SJCRH30 (cell line): ENCODE results near the gene MARCHF3. TPM values are rescaled to one million over a fixed set of nuclear protein-coding genes. Genes with fewer than 3 reads are reported as not detected.
A peak's percentile ranks its signal among the peaks of the same experiment; 100 is the strongest.
"Not testable (repeated sequence)": the region's sequence is repeated elsewhere in the genome, so short reads cannot be mapped to it uniquely, and the experiment has no call there.

Experiments used
- DNase-seq, 2 experiments: peaks; one replicate each; pipeline ENCODE4 v3.0.0-alpha.2; 2015 to 2020
- H3K27ac ChIP-seq: fragments of 250-450 bp; sonication (Bioruptor Pico); 2 replicates; pipeline ENCODE4 v1.5.1; 2020; ENCODE audit warnings: mild to moderate bottlenecking, moderate library complexity
- H3K27me3 ChIP-seq: fragments of 250-450 bp; sonication (Bioruptor Pico); 2 replicates; pipeline ENCODE4 v1.5.1; 2020; ENCODE audit warnings: mild to moderate bottlenecking, moderate library complexity
- H3K36me3 ChIP-seq: fragments of 250-450 bp; sonication (Bioruptor Pico); 2 replicates; pipeline ENCODE4 v1.5.1; 2020; ENCODE audit warnings: mild to moderate bottlenecking, moderate library complexity
- H3K4me1 ChIP-seq: fragments of 250-450 bp; sonication (Bioruptor Pico); 2 replicates; pipeline ENCODE4 v1.5.1; 2020; ENCODE audit warnings: mild to moderate bottlenecking, moderate library complexity
- H3K4me3 ChIP-seq: fragments of 250-450 bp; sonication (Bioruptor Pico); 2 replicates; pipeline ENCODE4 v1.5.1; 2020; ENCODE audit warnings: mild to moderate bottlenecking, moderate library complexity
- H3K9me3 ChIP-seq: fragments of 250-450 bp; sonication (Bioruptor Pico); replicated peaks from 2 replicates; pipeline ENCODE4 v1.5.1; 2020; ENCODE audit warnings: mild to moderate bottlenecking, moderate library complexity
- total RNA-seq: library from RNA; depleted of rRNA; stranded (reverse); fragments of >200 nt; shearing (Covaris generic); gene quantifications from 2 replicates; pipeline ENCODE4 v1.2.3, GENCODE V29; 2014

MARCHF3 gene
- total RNA-seq, 1 experiment from 2014 or later: 40.8 TPM

- H3K27ac ChIP-seq, H3K36me3 ChIP-seq: not testable (repeated sequence)
These were observed 176.6 kb downstream of the MARCHF3 start for GRCh38 chr5:126853541-126854307.

DNA sequence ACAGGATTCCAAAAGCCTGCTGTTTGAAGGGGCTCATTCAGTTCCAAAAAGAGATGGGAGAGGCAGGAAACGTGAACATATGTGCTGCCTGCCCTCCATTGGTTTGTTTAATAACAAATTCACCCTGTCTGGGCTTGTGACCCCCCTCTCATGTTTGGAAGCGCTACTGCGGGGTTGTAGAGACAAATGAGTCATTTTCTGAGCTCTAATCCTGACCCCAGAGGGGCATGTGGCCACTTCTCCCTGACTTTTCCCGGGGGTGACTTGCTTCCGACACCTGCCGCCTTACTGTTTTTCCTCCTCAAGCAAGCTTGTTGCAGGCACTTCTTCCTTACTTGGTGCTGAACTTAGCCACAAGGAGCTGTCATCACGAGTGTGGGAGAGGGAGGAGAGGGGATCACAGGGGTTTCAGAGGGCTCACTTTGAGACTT lies 177.5 kb downstream of the MARCHF3 start:
- Histone ChIP-seq H3K27ac (no peak overlapping the region), H3K27me3 (no peaks in the 10 kb centered on the region), H3K9me3 (0 out of 2 replicates have a peak, but pooled peaks cover 4% of the 10 kb centered on the region), H3K4me1 (peaks cover 2% of the 10 kb centered on the region), H3K36me3 (peaks cover 5% of the 10 kb centered on the region; the same call in 1 of the 2 replicates), H3K4me3 (no peak overlapping the region)
- no peak for DNase-seq

More at GRCh38 chr5:126853541-126854307, 176.6 kb downstream of the MARCHF3 start:
- H3K4me1 ChIP-seq, DNase-seq, H3K9me3 ChIP-seq, H3K4me3 ChIP-seq, H3K27me3 ChIP-seq: not testable (repeated sequence)

- Histone ChIP-seq H3K27ac (no peak overlapping the region), H3K4me1 (peaks cover 10% of the 10 kb centered on the region), H3K4me3 (no peak overlapping the region), H3K36me3 (peaks cover 5% of the 10 kb centered on the region; the same call in 1 of the 2 replicates), H3K9me3 (0 out of 2 replicates have a peak, but pooled peaks cover 4% of the 10 kb centered on the region), H3K27me3 (no peaks in the 10 kb centered on the region)
- no peak for DNase-seq
These were observed 178.2 kb downstream of the MARCHF3 start for GRCh38 chr5:126852091-126852571.

DNA sequence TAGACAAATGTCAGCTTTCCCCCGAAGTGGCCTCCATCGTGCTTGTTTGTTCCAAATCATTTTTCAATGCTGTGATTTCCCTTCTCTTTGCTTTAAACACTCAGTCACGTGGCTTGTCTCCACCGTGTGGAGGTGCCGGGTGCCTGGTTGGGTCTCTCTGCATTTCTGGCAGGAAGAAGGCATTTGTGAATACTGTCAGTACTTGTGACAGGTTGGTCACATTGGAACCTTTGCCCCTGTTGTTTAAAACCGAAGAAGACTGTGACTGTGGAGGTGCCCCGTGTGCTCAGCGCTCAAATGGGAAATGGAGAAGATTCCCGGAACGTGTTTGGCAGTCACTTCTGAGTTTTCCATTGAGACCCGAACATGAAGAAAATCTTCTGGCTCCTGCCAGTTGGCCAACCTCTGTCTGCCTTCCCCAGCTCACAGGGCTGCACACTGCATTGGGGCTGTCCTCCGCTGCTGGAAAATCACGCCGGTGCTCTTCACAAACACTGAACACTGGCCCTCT lies 178.8 kb downstream of the MARCHF3 start:
- no peaks in the 10 kb centered on the region for H3K27me3 ChIP-seq
- H3K9me3 ChIP-seq: 0 out of 2 replicates have a peak, but pooled peaks cover 4% of the 10 kb centered on the region
- no peak for DNase-seq
- no peak overlapping the region for H3K4me3 ChIP-seq
- H3K4me1 ChIP-seq: peaks cover 15% of the 10 kb centered on the region
- no peak overlapping the region for H3K27ac ChIP-seq
- H3K36me3 ChIP-seq: peaks cover 5% of the 10 kb centered on the region; the same call in 1 of the 2 replicates

DNA sequence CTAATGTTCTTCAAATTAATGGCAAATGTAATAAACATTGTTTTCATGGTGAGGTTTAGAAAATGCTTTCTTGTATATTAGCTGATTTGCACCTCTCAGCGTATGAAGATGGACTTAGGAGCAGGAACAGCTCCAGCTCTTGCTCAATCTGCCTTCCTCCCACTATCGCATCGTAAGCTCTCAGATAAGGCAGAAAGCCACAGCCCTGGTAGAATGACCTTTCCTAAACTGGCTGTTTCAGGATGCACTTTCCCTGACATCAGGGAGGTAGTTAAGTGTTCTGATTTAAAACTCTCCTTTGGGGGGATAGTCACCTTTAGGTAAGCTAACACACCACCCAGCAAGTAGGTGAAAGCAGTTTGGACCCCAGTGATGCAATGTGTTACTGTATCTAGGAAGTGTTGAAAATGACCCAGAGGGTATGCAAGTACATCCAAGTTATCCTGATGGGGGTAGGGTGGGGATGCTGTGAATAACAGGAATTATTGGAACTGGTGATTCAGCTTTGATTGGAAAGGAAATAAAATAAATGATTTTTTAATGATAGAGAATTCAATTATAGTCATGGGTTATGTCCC lies 181.2 kb downstream of the MARCHF3 start:
- Histone ChIP-seq H3K4me1 (peaks cover 20% of the 10 kb centered on the region), H3K36me3 (peaks cover 5% of the 10 kb centered on the region; the same call in 1 of the 2 replicates), H3K27ac (no peak overlapping the region), H3K9me3 (0 out of 2 replicates have a peak, but pooled peaks cover 3% of the 10 kb centered on the region), H3K4me3 (no peak overlapping the region), H3K27me3 (no peaks in the 10 kb centered on the region)
- no peak for DNase-seq

DNA sequence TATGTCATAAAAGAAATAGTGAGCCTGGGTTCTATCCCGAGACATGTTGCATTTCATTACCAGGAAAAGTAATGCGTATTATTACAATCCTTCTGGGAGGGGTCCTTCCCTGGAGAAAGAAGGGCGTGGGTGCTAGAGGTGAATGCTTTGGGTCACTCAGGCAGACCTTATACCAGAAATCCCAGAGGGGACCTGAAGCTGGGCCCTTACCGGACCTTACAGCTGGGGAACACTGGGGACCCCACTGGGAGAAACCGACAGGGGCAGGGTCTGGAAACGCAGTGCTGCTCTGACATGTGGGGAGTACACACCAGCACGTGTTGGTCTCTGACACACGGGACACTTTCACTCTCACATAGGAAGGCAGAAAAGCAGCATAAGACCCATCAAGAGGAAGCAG lies 182.1 kb downstream of the MARCHF3 start:
- no peak for DNase-seq
- no peaks in the 10 kb centered on the region for H3K27me3 ChIP-seq
- H3K27ac ChIP-seq: no peak overlapping the region
- H3K9me3 ChIP-seq: no peaks in the 10 kb centered on the region
- peaks cover 20% of the 10 kb centered on the region for H3K4me1 ChIP-seq
- no peak overlapping the region for H3K4me3 ChIP-seq
- H3K36me3 ChIP-seq: no peaks in the 10 kb centered on the region

DNA sequence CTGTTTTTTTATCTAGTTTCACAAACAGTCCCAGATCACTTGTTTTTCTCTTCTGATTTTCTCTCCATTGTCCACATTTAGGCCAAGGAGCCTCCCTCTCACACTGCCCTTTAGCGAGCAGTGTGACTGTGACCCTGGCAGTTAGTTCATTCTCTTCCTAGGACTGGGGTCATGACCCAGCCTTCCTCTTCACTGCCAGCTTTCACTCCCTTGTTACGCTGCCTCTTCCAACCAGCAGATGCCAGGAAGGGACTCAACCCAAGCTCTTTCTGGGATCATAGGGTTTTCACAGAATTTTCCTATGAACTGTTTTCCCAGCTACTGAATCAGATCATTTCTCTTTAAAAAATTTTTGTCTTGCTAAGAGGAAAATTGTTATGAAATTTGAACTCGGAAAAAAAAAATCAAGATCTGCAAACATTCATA lies 182.5 kb downstream of the MARCHF3 start:
- no peak for DNase-seq
- peaks cover 20% of the 10 kb centered on the region for H3K4me1 ChIP-seq
- H3K27ac ChIP-seq: peak overlapping the region; percentile 15; the same call in 1 of the 2 replicates
- no peaks in the 10 kb centered on the region for H3K27me3 ChIP-seq
- no peak overlapping the region for H3K4me3 ChIP-seq
- H3K36me3 ChIP-seq: no peaks in the 10 kb centered on the region
- H3K9me3 ChIP-seq: no peaks in the 10 kb centered on the region

- peak overlapping the region; percentile 15; the same call in 1 of the 2 replicates for H3K27ac ChIP-seq
- peak; percentile 22 to 63 for DNase-seq
- no peaks in the 10 kb centered on the region for H3K27me3 ChIP-seq
- H3K4me3 ChIP-seq: no peak overlapping the region
- no peaks in the 10 kb centered on the region for H3K36me3 ChIP-seq
- H3K4me1 ChIP-seq: peaks cover 20% of the 10 kb centered on the region
- no peaks in the 10 kb centered on the region for H3K9me3 ChIP-seq
These were observed 182.9 kb downstream of the MARCHF3 start for GRCh38 chr5:126847456-126847820.

- Histone ChIP-seq H3K27ac (no peak overlapping the region), H3K4me1 (peaks cover 20% of the 10 kb centered on the region), H3K4me3 (no peak overlapping the region), H3K36me3 (no peaks in the 10 kb centered on the region), H3K9me3 (no peaks in the 10 kb centered on the region), H3K27me3 (no peaks in the 10 kb centered on the region)
- DNase-seq: peak; percentile 34 to 69
These were observed 183.5 kb downstream of the MARCHF3 start for GRCh38 chr5:126846744-126847455.

- H3K4me1 ChIP-seq: peaks cover 20% of the 10 kb centered on the region
- H3K4me3 ChIP-seq: no peak overlapping the region
- DNase-seq: peak in 1 of 2 experiments; percentile 53
- H3K27ac ChIP-seq: no peak overlapping the region
- H3K27me3 ChIP-seq: no peaks in the 10 kb centered on the region
- no peaks in the 10 kb centered on the region for H3K9me3 ChIP-seq
- no peaks in the 10 kb centered on the region for H3K36me3 ChIP-seq
These were observed 184.0 kb downstream of the MARCHF3 start for GRCh38 chr5:126846344-126846743.

- not testable (repeated sequence) for H3K4me3 ChIP-seq, DNase-seq, H3K27me3 ChIP-seq, H3K36me3 ChIP-seq, H3K9me3 ChIP-seq, H3K27ac ChIP-seq
- H3K4me1 ChIP-seq: peaks cover 20% of the 10 kb centered on the region
These were observed 184.8 kb downstream of the MARCHF3 start for GRCh38 chr5:126845470-126846070.

GRCh38 chr5:126843375-126843774 lies 187.0 kb downstream of the MARCHF3 start:
- H3K27me3 ChIP-seq, H3K9me3 ChIP-seq, H3K4me3 ChIP-seq, DNase-seq, H3K27ac ChIP-seq: not testable (repeated sequence)
- Histone ChIP-seq H3K36me3 (peaks cover 10% of the 10 kb centered on the region), H3K4me1 (peaks cover 20% of the 10 kb centered on the region)

DNA sequence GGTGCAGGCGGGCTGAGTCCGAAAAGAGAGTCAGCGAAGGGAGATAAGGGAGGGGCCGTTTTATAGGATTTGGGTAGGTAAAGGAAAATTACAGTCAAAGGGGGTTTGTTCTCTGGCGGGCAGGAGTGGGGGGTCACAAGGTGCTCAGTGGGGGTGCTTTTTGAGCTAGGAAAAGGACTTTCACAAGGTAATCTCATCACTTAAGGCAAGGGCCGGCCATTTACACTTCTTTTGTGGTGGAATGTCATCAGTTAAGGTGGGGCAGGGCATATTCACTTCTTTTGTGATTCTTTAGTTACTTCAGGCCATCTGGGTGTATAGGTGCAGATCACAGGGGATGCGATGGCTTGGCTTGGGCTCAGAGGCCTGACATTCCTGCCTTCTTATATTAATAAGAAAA lies 191.0 kb downstream of the MARCHF3 start:
- not testable (repeated sequence) for H3K27me3 ChIP-seq, H3K4me3 ChIP-seq, H3K9me3 ChIP-seq, H3K4me1 ChIP-seq, DNase-seq, H3K27ac ChIP-seq
- H3K36me3 ChIP-seq: peaks cover 47% of the 10 kb centered on the region

GRCh38 chr5:126837906-126838539 lies 192.3 kb downstream of the MARCHF3 start:
- Histone ChIP-seq H3K4me3 (no peak overlapping the region), H3K36me3 (peaks cover 60% of the 10 kb centered on the region), H3K27ac (no peak overlapping the region), H3K4me1 (no peaks in the 10 kb centered on the region), H3K27me3 (no peaks in the 10 kb centered on the region), H3K9me3 (no peaks in the 10 kb centered on the region)
- no peak for DNase-seq
